Trophoblast cell (in vitro differentiated cells and primary cell): ENCODE results near the gene TPH2.

ENCODE experiments used
- DNase-seq, 2 donors: peaks; one replicate each; pipeline ENCODE4 v3.0.0-alpha.2; 2016
- H2AFZ ChIP-seq: 2 replicates; pipeline ENCODE4 v1.6.1; 2013; ENCODE audit warnings: low read length, moderate library complexity, mild to moderate bottlenecking; ENCODE audit not compliant: insufficient read depth, poor library complexity
- H2AK5ac ChIP-seq: 2 replicates; pipeline ENCODE4 v1.6.1; 2013; ENCODE audit warnings: mild to moderate bottlenecking, low read length
- H2BK120ac ChIP-seq: 2 replicates; pipeline ENCODE4 v1.6.1; 2013; ENCODE audit warnings: low read length, mild to moderate bottlenecking, moderate library complexity; ENCODE audit not compliant: insufficient read depth, poor library complexity
- H2BK12ac ChIP-seq: 2 replicates; pipeline ENCODE4 v1.6.1; 2013; ENCODE audit warnings: mild to moderate bottlenecking, low read length, moderate library complexity
- H2BK5ac ChIP-seq: 2 replicates; pipeline ENCODE4 v1.6.1; 2013; ENCODE audit warnings: low read length, low read depth, moderate library complexity, mild to moderate bottlenecking; ENCODE audit not compliant: poor library complexity
- H3K14ac ChIP-seq: 2 replicates; pipeline ENCODE4 v1.6.1; 2013; ENCODE audit warnings: mild to moderate bottlenecking, low read length
- H3K18ac ChIP-seq: 2 replicates; pipeline ENCODE4 v1.6.1; 2013; ENCODE audit warnings: mild to moderate bottlenecking, low read length
- H3K23ac ChIP-seq: 2 replicates; pipeline ENCODE4 v1.6.1; 2013; ENCODE audit warnings: low read length
- H3K27ac ChIP-seq: 2 replicates; pipeline ENCODE4 v1.5.1; 2013; ENCODE audit warnings: low read depth, mild to moderate bottlenecking, inconsistent platforms, low read length, moderate library complexity
- H3K27me3 ChIP-seq: 2 replicates; pipeline ENCODE4 v1.6.1; 2013; ENCODE audit warnings: inconsistent platforms, mild to moderate bottlenecking, low read length, moderate library complexity; ENCODE audit not compliant: insufficient read depth
- H3K36me3 ChIP-seq, 2 experiments: 1 replicate in 1 of 2; 2 replicates in 1 of 2; pipeline ENCODE4 v1.6.1; 2013; ENCODE audit warnings: low read length in 2 of 2, mild to moderate bottlenecking in 2 of 2, moderate library complexity in 1 of 2; ENCODE audit not compliant: insufficient read depth in 2 of 2, control insufficient read depth in 1 of 2
- H3K4ac ChIP-seq: 2 replicates; pipeline ENCODE4 v1.6.1; 2013; ENCODE audit warnings: low read depth, mild to moderate bottlenecking, low read length, moderate library complexity
- H3K4me1 ChIP-seq, 2 experiments: 1 replicate in 1 of 2; 2 replicates in 1 of 2; pipeline ENCODE4 v1.6.1; 2013; ENCODE audit warnings: low read length in 2 of 2, mild to moderate bottlenecking in 2 of 2, moderate library complexity in 1 of 2; ENCODE audit not compliant: insufficient read depth in 2 of 2, control insufficient read depth in 1 of 2
- H3K4me2 ChIP-seq: 2 replicates; pipeline ENCODE4 v1.6.1; 2013; ENCODE audit warnings: inconsistent platforms, mild to moderate bottlenecking, low read length, moderate library complexity
- H3K4me3 ChIP-seq: 2 replicates; pipeline ENCODE4 v1.5.1; 2013; ENCODE audit warnings: mild to moderate bottlenecking, low read depth, low read length, inconsistent platforms
- H3K79me1 ChIP-seq: one replicate; pipeline ENCODE4 v1.6.1; 2013; ENCODE audit warnings: low read length
- H3K79me2 ChIP-seq: 2 replicates; pipeline ENCODE4 v1.6.1; 2013; ENCODE audit warnings: low read length, mild to moderate bottlenecking; ENCODE audit not compliant: control insufficient read depth, insufficient read depth, poor library complexity
- H3K9ac ChIP-seq: 2 replicates; pipeline ENCODE4 v1.6.1; 2013; ENCODE audit warnings: mild to moderate bottlenecking, low read length
- H3K9me3 ChIP-seq: 2 replicates; pipeline ENCODE4 v1.6.1; 2013; ENCODE audit warnings: low read depth, mild to moderate bottlenecking, control low read depth, inconsistent platforms, low read length; ENCODE audit not compliant: insufficient read depth
- H4K12ac ChIP-seq: 2 replicates; pipeline ENCODE4 v1.6.1; 2013; ENCODE audit warnings: low read depth, mild to moderate bottlenecking, low read length, moderate library complexity
- H4K8ac ChIP-seq: 2 replicates; pipeline ENCODE4 v1.6.1; 2013; ENCODE audit warnings: low read depth, mild to moderate bottlenecking, low read length, moderate library complexity
- H4K91ac ChIP-seq: one replicate; pipeline ENCODE4 v1.6.1; 2013; ENCODE audit warnings: low read depth, mild to moderate bottlenecking, low read length, moderate library complexity
- WGBS: extraction: QIAGEN DNeasy Blood & Tissue Kit; methylation state at CpG from one replicate; pipeline ENCODE4 v1.1.7; 2013; ENCODE audit warnings: missing lambda C conversion rate; ENCODE audit not compliant: insufficient read length, insufficient coverage; ENCODE audit errors: extremely low coverage; 5-methylcytosine and 5-hydroxymethylcytosine counted together

Gene TPH2

DNA sequence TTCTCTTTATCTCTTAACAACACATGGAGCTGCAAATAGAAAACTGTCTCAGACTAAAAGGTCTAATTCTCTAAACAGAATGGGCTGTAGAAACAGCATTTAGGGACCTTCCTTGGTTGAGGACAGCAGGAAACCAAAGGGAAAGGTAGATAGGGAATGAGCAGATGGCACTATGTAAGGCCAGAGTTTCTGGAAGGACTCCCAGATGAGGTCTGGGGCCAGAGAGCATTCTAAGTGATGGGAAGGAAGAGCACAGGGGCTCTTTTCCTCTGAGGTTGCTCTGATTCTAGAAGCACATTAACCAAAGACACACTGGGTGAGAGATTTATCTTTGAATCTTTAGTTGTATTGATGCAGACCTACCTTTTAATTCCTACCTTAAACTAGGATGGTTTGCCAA is 79.4 kb downstream of the TPH2 start:
- no peak overlapping the region for H4K91ac ChIP-seq
- no peak overlapping the region for H3K9ac ChIP-seq
- H3K23ac ChIP-seq: no peak overlapping the region
- no peaks in the 10 kb centered on the region for H3K4me1 ChIP-seq
- no peak overlapping the region for H2BK12ac ChIP-seq
- no peak overlapping the region for H3K27ac ChIP-seq
- no peak overlapping the region for H3K14ac ChIP-seq
- no peak overlapping the region for H3K4me3 ChIP-seq
- no peak overlapping the region for H4K12ac ChIP-seq
- no peaks in the 10 kb centered on the region for H3K27me3 ChIP-seq
- H4K8ac ChIP-seq: no peak overlapping the region
- H2BK5ac ChIP-seq: no peak overlapping the region
- no peak overlapping the region for H3K4me2 ChIP-seq
- H2BK120ac ChIP-seq: no peak overlapping the region
- no peak for DNase-seq
- no peaks in the 10 kb centered on the region for H3K36me3 ChIP-seq
- H2AK5ac ChIP-seq: no peak overlapping the region
- H2AFZ ChIP-seq: no peak overlapping the region
- no peaks in the 10 kb centered on the region for H3K9me3 ChIP-seq
- H3K79me1 ChIP-seq: no peaks in the 10 kb centered on the region
- no peak overlapping the region for H3K18ac ChIP-seq
- no peaks in the 10 kb centered on the region for H3K79me2 ChIP-seq
- H3K4ac ChIP-seq: no peak overlapping the region

- peaks cover 0 to 2% of the 10 kb centered on the region in 2 experiments for H3K4me1 ChIP-seq
- no peak for DNase-seq
- WGBS: no CpG with 5 or more reads among the region's 5 CpGs
- no peak overlapping the region for H4K8ac ChIP-seq
- no peaks in the 10 kb centered on the region for H3K79me2 ChIP-seq
- H2BK5ac ChIP-seq: no peak overlapping the region
- H3K27ac ChIP-seq: no peak overlapping the region
- H3K27me3 ChIP-seq: no peaks in the 10 kb centered on the region
- H3K4ac ChIP-seq: no peak overlapping the region
- H3K14ac ChIP-seq: no peak overlapping the region
- H3K36me3 ChIP-seq: no peaks in the 10 kb centered on the region
- H4K91ac ChIP-seq: no peak overlapping the region
- no peak overlapping the region for H2AK5ac ChIP-seq
- no peak overlapping the region for H2AFZ ChIP-seq
- no peak overlapping the region for H4K12ac ChIP-seq
- no peak overlapping the region for H3K23ac ChIP-seq
- no peak overlapping the region for H3K18ac ChIP-seq
- no peaks in the 10 kb centered on the region for H3K9me3 ChIP-seq
- H3K79me1 ChIP-seq: peaks cover 2% of the 10 kb centered on the region
- H2BK120ac ChIP-seq: no peak overlapping the region
- H3K9ac ChIP-seq: no peak overlapping the region
- no peak overlapping the region for H2BK12ac ChIP-seq
- no peak overlapping the region for H3K4me2 ChIP-seq
- no peak overlapping the region for H3K4me3 ChIP-seq
Observed at GRCh38 chr12:72024613-72025012, 86.0 kb downstream of the TPH2 start.

GRCh38 chr12:72025524-72025923 is 86.9 kb downstream of the TPH2 start:
- no CpG with 5 or more reads among the region's 1 CpG for WGBS
- H3K4ac ChIP-seq: no peak overlapping the region
- peaks cover 0 to 2% of the 10 kb centered on the region in 2 experiments for H3K4me1 ChIP-seq
- no peak overlapping the region for H3K4me2 ChIP-seq
- H2BK12ac ChIP-seq: no peak overlapping the region
- no peaks in the 10 kb centered on the region for H3K36me3 ChIP-seq
- no peaks in the 10 kb centered on the region for H3K27me3 ChIP-seq
- no peak overlapping the region for H2BK5ac ChIP-seq
- H2BK120ac ChIP-seq: no peak overlapping the region
- no peak overlapping the region for H3K23ac ChIP-seq
- H4K8ac ChIP-seq: no peak overlapping the region
- H3K9ac ChIP-seq: no peak overlapping the region
- no peak overlapping the region for H3K4me3 ChIP-seq
- H3K18ac ChIP-seq: no peak overlapping the region
- no peak overlapping the region for H3K14ac ChIP-seq
- no peaks in the 10 kb centered on the region for H3K79me2 ChIP-seq
- H3K27ac ChIP-seq: no peak overlapping the region
- H4K91ac ChIP-seq: no peak overlapping the region
- H2AFZ ChIP-seq: no peak overlapping the region
- no peak for DNase-seq
- no peak overlapping the region for H4K12ac ChIP-seq
- no peak overlapping the region for H2AK5ac ChIP-seq
- H3K79me1 ChIP-seq: peaks cover 2% of the 10 kb centered on the region
- no peaks in the 10 kb centered on the region for H3K9me3 ChIP-seq

DNA sequence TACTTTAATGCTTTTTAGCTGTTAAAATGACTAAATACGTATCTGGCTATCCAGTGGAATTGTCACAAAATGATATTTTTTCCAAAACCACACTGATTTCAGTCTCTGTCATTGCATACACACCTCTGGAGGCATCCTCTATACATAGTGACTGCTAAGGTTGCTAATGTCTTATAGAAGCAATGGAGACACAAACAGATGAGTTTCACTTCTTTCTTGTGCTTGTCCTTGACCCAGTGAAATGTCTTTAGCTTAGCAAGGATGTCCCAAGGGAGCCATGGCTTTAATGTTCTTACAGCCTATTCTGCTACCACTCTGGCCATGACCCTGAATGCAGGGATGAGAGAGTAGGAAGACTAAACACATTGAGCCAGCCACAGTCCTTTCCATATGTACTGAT is 90.3 kb downstream of the TPH2 start:
- no CpG with 5 or more reads among the region's 1 CpG for WGBS
- no peak overlapping the region for H2BK120ac ChIP-seq
- H4K91ac ChIP-seq: no peak overlapping the region
- no peak overlapping the region for H4K12ac ChIP-seq
- H3K4me2 ChIP-seq: no peak overlapping the region
- H3K4me1 ChIP-seq: peaks cover 0 to 2% of the 10 kb centered on the region in 2 experiments
- no peak overlapping the region for H2BK12ac ChIP-seq
- no peak overlapping the region for H2BK5ac ChIP-seq
- peaks cover 2% of the 10 kb centered on the region for H3K79me1 ChIP-seq
- H3K79me2 ChIP-seq: no peaks in the 10 kb centered on the region
- no peak overlapping the region for H3K9ac ChIP-seq
- H3K9me3 ChIP-seq: no peaks in the 10 kb centered on the region
- no peak overlapping the region for H3K4me3 ChIP-seq
- H3K27ac ChIP-seq: no peak overlapping the region
- H3K4ac ChIP-seq: no peak overlapping the region
- H3K14ac ChIP-seq: no peak overlapping the region
- no peak overlapping the region for H2AFZ ChIP-seq
- no peak overlapping the region for H3K23ac ChIP-seq
- H2AK5ac ChIP-seq: no peak overlapping the region
- no peak for DNase-seq
- no peak overlapping the region for H3K18ac ChIP-seq
- H3K27me3 ChIP-seq: no peaks in the 10 kb centered on the region
- no peak overlapping the region for H4K8ac ChIP-seq
- H3K36me3 ChIP-seq: no peaks in the 10 kb centered on the region
